OCI-LY3 (cell line): ENCODE measurements around the gene PHTF1.

Experiments used
- H2AFZ ChIP-seq: fragments of 200-600, 300-600 bp; shearing (Covaris generic); 2 replicates; pipeline ENCODE4 v1.6.0; 2014; ENCODE audit warnings: antibody characterized with exemption, low read depth, low read length
- H3K27ac ChIP-seq: fragments of 200-600, 300-600 bp; sonication (generic); 2 replicates; pipeline ENCODE4 v1.5.1; 2014; ENCODE audit warnings: mild to moderate bottlenecking, low read length, moderate library complexity, mixed read lengths
- H3K27me3 ChIP-seq: fragments of 200-600, 300-600 bp; sonication (generic); 2 replicates; pipeline ENCODE4 v1.6.1; 2014; ENCODE audit warnings: low read depth, low read length, mixed read lengths
- H3K36me3 ChIP-seq: fragments of 200-600, 300-600 bp; sonication (generic); replicated peaks from 2 replicates; pipeline ENCODE3; 2014; ENCODE audit warnings: low read depth, low read length, mixed read lengths
- H3K4me1 ChIP-seq: fragments of 300-600, 200-600 bp; sonication (generic); 2 replicates; pipeline ENCODE4 v1.6.1; 2014; ENCODE audit warnings: low read length, mixed read lengths
- H3K4me2 ChIP-seq: fragments of 200-600, 300-600 bp; sonication (generic); 2 replicates; pipeline ENCODE4 v1.6.1; 2014; ENCODE audit warnings: low read length, mixed read lengths
- H3K4me3 ChIP-seq: fragments of 300-600, 200-600 bp; sonication (generic); 2 replicates; pipeline ENCODE4 v1.5.1; 2014; ENCODE audit warnings: antibody characterized with exemption, mild to moderate bottlenecking, low read length, moderate library complexity
- H3K79me2 ChIP-seq: fragments of 300-600, 200-600 bp; shearing (Covaris generic); 2 replicates; pipeline ENCODE4 v1.6.1; 2014; ENCODE audit warnings: mild to moderate bottlenecking, low read length, mixed read lengths
- H3K9ac ChIP-seq: fragments of 300-600, 200-600 bp; shearing (Covaris generic); 2 replicates; pipeline ENCODE4 v1.6.0; 2014; ENCODE audit warnings: mild to moderate bottlenecking, low read length, moderate library complexity
- H3K9me3 ChIP-seq: fragments of 200-600, 300-600 bp; shearing (Covaris generic); 2 replicates; pipeline ENCODE4 v1.6.1; 2014; ENCODE audit warnings: low read length, mixed read lengths; ENCODE audit not compliant: insufficient read depth
- H4K20me1 ChIP-seq: fragments of 200-600, 300-600 bp; sonication (generic); 2 replicates; pipeline ENCODE4 v1.6.1; 2016; ENCODE audit warnings: low read length, mixed read lengths; ENCODE audit not compliant: insufficient read depth
- EZH2phosphoT487 ChIP-seq: fragments of 200-600 bp; shearing (Covaris generic); IDR thresholded peaks from 2 replicates; pipeline ENCODE4 v1.6.1; 2018; ENCODE audit warnings: antibody characterized with exemption, mixed run types, low read depth
- TF ChIP-seq, protein P1 (sequence below): fragments of 200-600, 300-600 bp; sonication (generic); IDR thresholded peaks from 2 replicates; pipeline ENCODE4 v1.5.1; 2014; ENCODE audit warnings: antibody characterized with exemption, low read length, low read depth

PHTF1 gene

GRCh38 chr1:113763661-113764060 lies 4.4 kb upstream of the PHTF1 start:
- H3K9me3 ChIP-seq: no peaks in the 10 kb centered on the region
- peaks cover 4% of the 10 kb centered on the region for H3K79me2 ChIP-seq
- H4K20me1 ChIP-seq: no peaks in the 10 kb centered on the region
- no peak overlapping the region for H2AFZ ChIP-seq
- H3K27me3 ChIP-seq: no peaks in the 10 kb centered on the region
- TF ChIP-seq, protein P1, sequence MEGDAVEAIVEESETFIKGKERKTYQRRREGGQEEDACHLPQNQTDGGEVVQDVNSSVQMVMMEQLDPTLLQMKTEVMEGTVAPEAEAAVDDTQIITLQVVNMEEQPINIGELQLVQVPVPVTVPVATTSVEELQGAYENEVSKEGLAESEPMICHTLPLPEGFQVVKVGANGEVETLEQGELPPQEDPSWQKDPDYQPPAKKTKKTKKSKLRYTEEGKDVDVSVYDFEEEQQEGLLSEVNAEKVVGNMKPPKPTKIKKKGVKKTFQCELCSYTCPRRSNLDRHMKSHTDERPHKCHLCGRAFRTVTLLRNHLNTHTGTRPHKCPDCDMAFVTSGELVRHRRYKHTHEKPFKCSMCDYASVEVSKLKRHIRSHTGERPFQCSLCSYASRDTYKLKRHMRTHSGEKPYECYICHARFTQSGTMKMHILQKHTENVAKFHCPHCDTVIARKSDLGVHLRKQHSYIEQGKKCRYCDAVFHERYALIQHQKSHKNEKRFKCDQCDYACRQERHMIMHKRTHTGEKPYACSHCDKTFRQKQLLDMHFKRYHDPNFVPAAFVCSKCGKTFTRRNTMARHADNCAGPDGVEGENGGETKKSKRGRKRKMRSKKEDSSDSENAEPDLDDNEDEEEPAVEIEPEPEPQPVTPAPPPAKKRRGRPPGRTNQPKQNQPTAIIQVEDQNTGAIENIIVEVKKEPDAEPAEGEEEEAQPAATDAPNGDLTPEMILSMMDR: no peak
- no peak for TF ChIP-seq EZH2phosphoT487
- no peak overlapping the region for H3K4me3 ChIP-seq
- no peak overlapping the region for H3K9ac ChIP-seq
- H3K36me3 ChIP-seq: peaks cover 19% of the 10 kb centered on the region
- H3K4me1 ChIP-seq: peaks cover 7% of the 10 kb centered on the region; the same call in 1 of the 2 replicates
- H3K4me2 ChIP-seq: no peak overlapping the region
- H3K27ac ChIP-seq: no peak overlapping the region

- Histone ChIP-seq H3K36me3 (peaks cover 10% of the 10 kb centered on the region), H4K20me1 (no peaks in the 10 kb centered on the region), H3K27me3 (no peaks in the 10 kb centered on the region), H2AFZ (no peak overlapping the region), H3K4me2 (no peak overlapping the region), H3K4me3 (no peak overlapping the region), H3K4me1 (peaks cover 12% of the 10 kb centered on the region; the same call in 1 of the 2 replicates), H3K79me2 (peaks cover 19% of the 10 kb centered on the region), H3K9ac (no peak overlapping the region), H3K9me3 (no peaks in the 10 kb centered on the region), H3K27ac (no peak overlapping the region)
- no peak for TF ChIP-seq EZH2phosphoT487
- TF ChIP-seq, protein P1: no peak
Observed at GRCh38 chr1:113761937-113762336, 2.7 kb upstream of the PHTF1 start.

- H3K27me3 ChIP-seq: no peaks in the 10 kb centered on the region
- no peak overlapping the region for H2AFZ ChIP-seq
- peaks cover 4% of the 10 kb centered on the region for H3K36me3 ChIP-seq
- H3K9me3 ChIP-seq: no peaks in the 10 kb centered on the region
- peaks cover 19% of the 10 kb centered on the region for H3K79me2 ChIP-seq
- no peaks in the 10 kb centered on the region for H4K20me1 ChIP-seq
- peak overlapping the region; percentile 92 for H3K4me2 ChIP-seq
- peak overlapping the region; percentile 98 for H3K9ac ChIP-seq
- TF ChIP-seq, protein P1: no peak; the same call in 1 of the 2 replicates
- TF ChIP-seq EZH2phosphoT487: no peak
- H3K4me1 ChIP-seq: peaks cover 12% of the 10 kb centered on the region; the same call in 1 of the 2 replicates
- H3K4me3 ChIP-seq: peak overlapping the region; percentile 90
- peak overlapping the region; percentile 92 for H3K27ac ChIP-seq
Observed at GRCh38 chr1:113760102-113761080, 1.1 kb upstream of the PHTF1 start.

DNA sequence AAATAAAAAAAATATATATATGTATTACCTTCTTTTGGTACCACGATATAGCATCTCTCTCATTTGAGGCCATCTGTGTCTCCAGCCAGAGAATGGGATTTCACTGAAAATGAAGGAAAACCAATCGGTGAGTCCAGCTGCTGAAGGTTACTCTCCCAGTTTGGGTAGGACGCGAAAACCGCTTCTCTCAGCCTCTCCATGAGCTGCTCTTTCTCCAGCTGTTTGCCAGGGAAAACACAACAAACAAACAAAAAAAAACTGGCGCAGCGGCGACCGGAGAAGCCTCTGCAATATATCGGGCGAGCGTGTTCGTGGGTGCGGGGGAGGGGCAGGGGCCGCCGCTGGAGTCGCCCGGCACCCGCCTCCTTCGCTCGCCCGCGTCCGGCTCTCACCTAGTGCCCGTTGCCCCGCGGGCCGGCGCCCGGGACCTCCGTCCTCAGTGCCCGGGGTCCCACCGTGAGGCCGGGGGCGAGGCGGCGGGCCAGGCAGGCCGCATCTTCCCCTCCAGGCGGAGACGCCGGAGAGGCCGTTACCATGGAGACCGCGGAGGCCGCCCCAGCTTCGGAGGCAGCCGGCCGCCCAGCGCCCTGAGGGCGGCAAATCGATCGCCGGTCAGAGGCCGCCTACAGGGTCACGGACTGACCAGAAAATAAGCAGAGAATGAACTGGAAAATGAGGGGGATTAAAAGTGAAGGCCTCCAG lies 504 bp downstream of the PHTF1 start:
- H2AFZ ChIP-seq: peak overlapping the region; percentile 99
- H3K9me3 ChIP-seq: no peaks in the 10 kb centered on the region
- peak overlapping the region; percentile 98 for H3K9ac ChIP-seq
- peak overlapping the region; percentile 90 for H3K4me3 ChIP-seq
- H4K20me1 ChIP-seq: no peaks in the 10 kb centered on the region
- peaks cover 19% of the 10 kb centered on the region for H3K79me2 ChIP-seq
- H3K36me3 ChIP-seq: no peaks in the 10 kb centered on the region
- TF ChIP-seq, protein P1: no peak
- no peak for TF ChIP-seq EZH2phosphoT487
- H3K4me1 ChIP-seq: peaks cover 12% of the 10 kb centered on the region; the same call in 1 of the 2 replicates
- H3K27me3 ChIP-seq: no peaks in the 10 kb centered on the region
- H3K4me2 ChIP-seq: peak overlapping the region; percentile 92
- H3K27ac ChIP-seq: peak overlapping the region; percentile 92
